ENCODE measurements around the gene STAB1. TPM values are rescaled to one million over a fixed set of nuclear protein-coding genes. Genes with fewer than 3 reads are reported as not detected.

Gene STAB1
- total and polyA plus RNA-seq, 12 donors = 17.4 to 231 (median 44.1) TPM

DNA sequence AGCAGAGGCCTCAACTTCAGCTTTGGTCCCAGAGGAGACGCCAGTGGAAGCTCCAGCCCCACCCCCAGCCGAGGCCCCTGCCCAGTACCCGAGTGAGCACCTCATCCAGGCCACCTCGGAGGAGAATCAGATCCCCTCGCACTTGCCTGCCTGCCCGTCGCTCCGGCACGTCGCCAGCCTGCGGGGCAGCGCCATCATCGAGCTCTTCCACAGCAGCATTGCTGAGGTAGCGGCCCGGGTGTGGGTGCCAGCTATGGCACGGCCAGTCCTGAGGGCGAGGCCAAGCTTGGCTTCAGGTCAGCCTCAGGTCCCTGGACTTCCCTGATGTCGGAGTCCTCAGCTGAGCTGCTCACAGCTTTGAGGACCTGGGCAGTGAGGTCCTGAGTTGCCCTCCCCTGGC is 5.7 kb upstream of the STAB1 start:
- DNase-seq (no peak), ATAC-seq (no peak)
- intact Hi-C loops (cut with DNase I) = no loop called here
- 85 to 91% methylated on average over 18 of the region's 18 CpGs for WGBS, 2 donors
- TF ChIP-seq, protein P1, sequence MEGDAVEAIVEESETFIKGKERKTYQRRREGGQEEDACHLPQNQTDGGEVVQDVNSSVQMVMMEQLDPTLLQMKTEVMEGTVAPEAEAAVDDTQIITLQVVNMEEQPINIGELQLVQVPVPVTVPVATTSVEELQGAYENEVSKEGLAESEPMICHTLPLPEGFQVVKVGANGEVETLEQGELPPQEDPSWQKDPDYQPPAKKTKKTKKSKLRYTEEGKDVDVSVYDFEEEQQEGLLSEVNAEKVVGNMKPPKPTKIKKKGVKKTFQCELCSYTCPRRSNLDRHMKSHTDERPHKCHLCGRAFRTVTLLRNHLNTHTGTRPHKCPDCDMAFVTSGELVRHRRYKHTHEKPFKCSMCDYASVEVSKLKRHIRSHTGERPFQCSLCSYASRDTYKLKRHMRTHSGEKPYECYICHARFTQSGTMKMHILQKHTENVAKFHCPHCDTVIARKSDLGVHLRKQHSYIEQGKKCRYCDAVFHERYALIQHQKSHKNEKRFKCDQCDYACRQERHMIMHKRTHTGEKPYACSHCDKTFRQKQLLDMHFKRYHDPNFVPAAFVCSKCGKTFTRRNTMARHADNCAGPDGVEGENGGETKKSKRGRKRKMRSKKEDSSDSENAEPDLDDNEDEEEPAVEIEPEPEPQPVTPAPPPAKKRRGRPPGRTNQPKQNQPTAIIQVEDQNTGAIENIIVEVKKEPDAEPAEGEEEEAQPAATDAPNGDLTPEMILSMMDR (IDR thresholded peaks at IDR 0.05) = no peak
- Histone ChIP-seq H3K9me3 (no peaks in the 10 kb centered on the region), H3K27ac (peak overlapping the region in 6 of 10 donors; percentile 16 to 90 (median 75)), H3K4me3 (no peak overlapping the region), H3K27me3 (no peaks in the 10 kb centered on the region), H3K4me1 (peaks cover 14 to 69% (median 59%) of the 10 kb centered on the region in 9 donors), H3K36me3 (peaks cover 0 to 91% (median 70%) of the 10 kb centered on the region in 9 donors)

DNA sequence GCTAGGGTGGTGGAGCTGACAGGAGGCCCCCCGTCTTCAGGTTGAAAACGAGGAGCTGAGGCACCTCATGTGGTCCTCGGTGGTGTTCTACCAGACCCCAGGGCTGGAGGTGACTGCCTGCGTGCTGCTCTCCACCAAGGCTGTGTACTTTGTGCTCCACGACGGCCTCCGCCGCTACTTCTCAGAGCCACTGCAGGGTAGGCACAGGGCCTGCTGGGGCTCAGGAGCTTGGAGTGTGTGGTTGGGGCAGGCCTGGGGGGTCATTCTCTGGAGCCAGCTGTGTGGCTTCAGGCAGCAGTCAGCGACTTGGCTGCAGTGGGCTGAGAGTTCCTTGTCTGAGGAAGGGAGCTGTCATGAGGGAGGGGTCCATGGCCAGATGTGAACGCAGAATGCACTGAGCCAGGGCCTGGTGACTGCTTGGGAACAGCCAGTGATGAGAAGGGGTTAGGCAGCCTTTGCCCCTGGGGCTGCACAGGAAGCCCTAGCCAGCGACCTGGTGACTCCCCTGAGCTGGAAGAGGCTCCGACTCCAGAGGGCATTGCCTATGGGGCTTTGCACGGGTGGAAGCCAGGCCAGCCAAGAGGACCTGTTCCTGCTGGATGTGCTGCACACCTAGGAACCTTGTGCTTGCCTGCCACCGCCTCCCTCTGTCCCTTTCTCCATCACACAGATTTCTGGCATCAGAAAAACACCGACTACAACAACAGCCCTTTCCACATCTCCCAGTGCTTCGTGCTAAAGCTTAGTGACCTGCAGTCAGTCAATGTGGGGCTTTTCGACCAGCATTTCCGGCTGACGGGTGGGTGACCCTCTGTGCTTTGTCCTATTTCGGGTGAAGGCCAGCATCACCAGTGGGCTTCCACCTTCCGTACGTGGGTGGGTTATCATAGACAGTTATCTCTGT is 4.9 kb upstream of the STAB1 start:
- peak overlapping the region in 9 of 10 donors; percentile 54 to 90 (median 73) for H3K27ac ChIP-seq
- no peak overlapping the region for H3K4me3 ChIP-seq
- no peaks in the 10 kb centered on the region for H3K9me3 ChIP-seq
- DNase-seq = no peak
- TF ChIP-seq, protein P1 (IDR thresholded peaks at IDR 0.05) = no peak
- H3K27me3 ChIP-seq = no peaks in the 10 kb centered on the region
- peaks cover 8 to 69% (median 59%) of the 10 kb centered on the region in 9 donors for H3K4me1 ChIP-seq
- intact Hi-C loops (cut with DNase I) = loop anchor here in 3 of 10 donors (5.0 kb wide), 3 partner anchors 37 to 47 kb away; partner anchors contain the start of genes NT5DC2 (in 1 of the 3) and UQCC5 (in 1 of the 3)
- no peak for ATAC-seq
- 68 to 69% methylated on average over 22 of the region's 22 CpGs for WGBS, 2 donors
- H3K36me3 ChIP-seq = peaks cover 0 to 85% (median 70%) of the 10 kb centered on the region in 9 donors

DNA sequence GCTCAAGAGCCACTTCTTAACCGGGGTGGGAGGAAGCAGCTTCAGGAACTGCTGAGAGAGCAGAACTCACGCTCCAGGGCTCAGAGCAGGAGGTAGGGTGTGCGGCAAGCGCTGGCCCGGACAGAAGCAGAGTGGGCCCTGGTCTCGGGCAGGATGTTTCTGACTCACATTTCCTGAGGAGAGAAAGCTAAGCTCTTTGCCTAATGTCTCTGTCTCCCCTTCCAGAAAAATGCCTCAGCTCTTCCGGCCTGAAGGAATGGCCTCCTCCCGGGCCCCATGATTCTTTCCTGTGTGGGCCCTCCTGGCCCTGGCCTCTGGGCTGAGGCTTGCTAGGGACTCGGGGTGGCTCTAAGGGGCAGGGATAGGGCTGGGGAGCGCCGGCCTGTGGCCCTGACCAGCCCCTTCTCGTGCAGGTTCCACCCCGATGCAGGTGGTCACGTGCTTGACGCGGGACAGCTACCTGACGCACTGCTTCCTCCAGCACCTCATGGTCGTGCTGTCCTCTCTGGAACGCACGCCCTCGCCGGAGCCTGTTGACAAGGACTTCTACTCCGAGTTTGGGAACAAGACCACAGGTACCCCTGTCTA is 4.1 kb upstream of the STAB1 start:
- 63 to 73% methylated on average over 23 of the region's 23 CpGs for WGBS, 2 donors
- Histone ChIP-seq H3K4me1 (peaks cover 6 to 72% (median 62%) of the 10 kb centered on the region in 9 donors), H3K4me3 (no peak overlapping the region), H3K27ac (peak overlapping the region; percentile 35 to 90 (median 72)), H3K27me3 (no peaks in the 10 kb centered on the region), H3K9me3 (no peaks in the 10 kb centered on the region), H3K36me3 (peaks cover 0 to 78% (median 64%) of the 10 kb centered on the region in 9 donors)
- intact Hi-C loops (cut with DNase I) = loop anchor here in 3 of 10 donors (5.0 kb wide), 3 partner anchors 36 to 46 kb away; partner anchors contain the start of genes NT5DC2 (in 1 of the 3) and UQCC5 (in 1 of the 3)
- TF ChIP-seq, protein P1 (IDR thresholded peaks at IDR 0.05) = no peak
- peak; percentile 31 to 74 (median 58) for ATAC-seq
- DNase-seq = peak; percentile 50 to 56

DNA sequence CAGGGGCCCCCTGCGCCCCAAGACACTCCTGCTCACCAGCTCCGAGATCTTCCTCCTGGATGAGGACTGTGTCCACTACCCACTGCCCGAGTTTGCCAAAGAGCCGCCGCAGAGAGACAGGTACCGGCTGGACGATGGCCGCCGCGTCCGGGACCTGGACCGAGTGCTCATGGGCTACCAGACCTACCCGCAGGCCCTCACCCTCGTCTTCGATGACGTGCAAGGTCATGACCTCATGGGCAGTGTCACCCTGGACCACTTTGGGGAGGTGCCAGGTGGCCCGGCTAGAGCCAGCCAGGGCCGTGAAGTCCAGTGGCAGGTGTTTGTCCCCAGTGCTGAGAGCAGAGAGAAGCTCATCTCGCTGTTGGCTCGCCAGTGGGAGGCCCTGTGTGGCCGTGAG is 3.1 kb upstream of the STAB1 start:
- WGBS, 2 donors = 93% methylated on average over 21 of the region's 21 CpGs
- Histone ChIP-seq H3K9me3 (no peaks in the 10 kb centered on the region), H3K4me3 (no peak overlapping the region), H3K27me3 (no peaks in the 10 kb centered on the region), H3K4me1 (peaks cover 6 to 81% (median 69%) of the 10 kb centered on the region in 9 donors), H3K27ac (peak overlapping the region in 6 of 10 donors; percentile 54 to 90 (median 76)), H3K36me3 (peaks cover 0 to 67% (median 54%) of the 10 kb centered on the region in 9 donors)
- intact Hi-C loops (cut with DNase I) = loop anchor here in 3 of 10 donors (5.0 kb wide), 3 partner anchors 35 to 45 kb away; partner anchors contain the start of genes NT5DC2 (in 1 of the 3) and UQCC5 (in 1 of the 3)
- ATAC-seq = no peak
- TF ChIP-seq, protein P1 (IDR thresholded peaks at IDR 0.05) = no peak
- DNase-seq = no peak

Measured in heart right ventricle (tissue), 16 donors.